ENCODE measurements around the gene ARHGEF39. TPM values are rescaled to one million over a fixed set of nuclear protein-coding genes. Genes with fewer than 3 reads are reported as not detected.
A peak's percentile ranks its signal among the peaks of the same experiment; 100 is the strongest.

ARHGEF39 gene
- total RNA-seq, 1 donor from 2014 or later: 0.24 TPM

DNA sequence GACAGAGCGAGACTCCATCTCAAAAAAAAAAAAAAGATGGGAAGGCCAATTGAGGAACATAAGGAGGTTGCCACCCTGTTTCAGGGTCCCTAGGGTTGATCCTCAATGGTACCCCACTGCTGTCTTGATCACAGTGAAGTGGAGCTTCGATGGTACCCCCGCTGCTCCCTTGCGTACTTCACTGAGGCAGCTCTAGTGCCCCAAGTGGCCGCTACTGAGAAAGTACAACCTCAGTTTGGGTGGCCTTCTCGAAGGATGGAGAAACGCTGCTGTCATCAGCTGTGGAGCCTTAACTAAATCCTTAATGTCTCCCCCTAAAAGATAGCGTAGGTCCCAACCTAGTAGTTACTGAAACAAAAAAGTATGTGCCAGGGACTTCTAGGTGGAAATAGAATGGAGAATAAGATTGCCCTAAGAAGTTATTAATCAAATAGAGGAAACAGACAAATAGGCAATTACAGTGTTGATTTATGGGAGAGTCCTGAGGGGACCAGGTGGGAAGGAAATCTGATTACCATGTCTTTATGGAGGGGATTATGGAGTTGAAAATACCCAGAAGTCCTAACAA, 53.7 kb downstream of the ARHGEF39 start:
- DNase-seq: no peak
- intact Hi-C loops (cut with DNase I): no loop called here
- ATAC-seq (ENCODE audit: poor library complexity): peak; percentile 68

GRCh38 chr9:35609820-35610163, 55.2 kb downstream of the ARHGEF39 start:
- ATAC-seq (ENCODE audit: poor library complexity) (no peak), DNase-seq (no peak)
- intact Hi-C loops (cut with DNase I): no loop called here

Small RNA genes lying within 50 kb of the gene (microRNA-seq; reads per million reads assigned to microRNA genes)
- gene MIR6852: not detected

Other genes starting within 250 kb of the ARHGEF39 start
- gene RUSC2, start 175.1 kb downstream of the ARHGEF39 start, total RNA-seq: 25.7 TPM
- 25.0 TPM for gene TESK1, start 59.9 kb downstream of the ARHGEF39 start, total RNA-seq
- gene CD72, start 46.8 kb downstream of the ARHGEF39 start, total RNA-seq: 0.59 TPM
- not detected for gene SIT1, start 14.3 kb downstream of the ARHGEF39 start, total RNA-seq
- 19,155 TPM for gene RMRP, start 7.2 kb downstream of the ARHGEF39 start, total RNA-seq
- gene CCDC107, start 6.9 kb downstream of the ARHGEF39 start, total RNA-seq: 48.4 TPM
- gene CA9, start 8.7 kb upstream of the ARHGEF39 start, total RNA-seq: not detected
- 966 TPM for gene TPM2, start 24.7 kb upstream of the ARHGEF39 start, total RNA-seq
- 252 TPM for gene TLN1, start 67.0 kb upstream of the ARHGEF39 start, total RNA-seq
- gene CREB3, start 67.5 kb upstream of the ARHGEF39 start, total RNA-seq: 20.3 TPM
- gene GBA2, start 84.0 kb upstream of the ARHGEF39 start, total RNA-seq: 74.6 TPM
- gene RGP1, start 84.1 kb upstream of the ARHGEF39 start, total RNA-seq: 28.5 TPM
- not detected for gene MSMP, start 89.1 kb upstream of the ARHGEF39 start, total RNA-seq
- gene NPR2, start 126.4 kb upstream of the ARHGEF39 start, total RNA-seq: 24.2 TPM
- gene SPAG8, start 147.1 kb upstream of the ARHGEF39 start, total RNA-seq: 1.8 TPM
- gene HINT2, start 149.8 kb upstream of the ARHGEF39 start, total RNA-seq: 82.9 TPM
- not detected for gene FAM221B, start 163.5 kb upstream of the ARHGEF39 start, total RNA-seq
- gene TMEM8B, start 164.0 kb upstream of the ARHGEF39 start, total RNA-seq: 13.3 TPM
- gene OR13J1, start 205.2 kb upstream of the ARHGEF39 start, total RNA-seq: not detected
- 7.4 TPM for gene HRCT1, start 241.0 kb upstream of the ARHGEF39 start, total RNA-seq
- gene SPAAR, start 244.3 kb upstream of the ARHGEF39 start, total RNA-seq: 8.3 TPM

All from Right ventricle myocardium superior (tissue), 1 donor.